SK-N-SH treated with all-trans-retinoic acid at 6 μM for 48 hours (cell line): ENCODE measurements around the gene CNNM1.

Experiments used
- ARNTL ChIP-seq: fragments of 450-650 bp; formaldehyde crosslinking; IDR thresholded peaks from 2 replicates; pipeline ENCODE4 v1.5.0; 2020; ENCODE audit warnings: low read depth, mild to moderate bottlenecking, moderate library complexity, borderline replicate concordance
- BACH2 ChIP-seq: fragments of 250-450 bp; sonication (Bioruptor Pico); IDR thresholded peaks from 2 replicates; pipeline ENCODE4 v1.9.0; 2021; ENCODE audit warnings: mild to moderate bottlenecking, borderline replicate concordance
- CREB5 ChIP-seq: fragments of 250-450 bp; sonication (Bioruptor Pico); IDR thresholded peaks from 2 replicates; pipeline ENCODE4 v1.5.1; 2020; ENCODE audit warnings: low read depth, mild to moderate bottlenecking, moderate library complexity
- GLIS3 ChIP-seq: fragments of 250-450 bp; sonication (Bioruptor Pico); IDR thresholded peaks from 2 replicates; pipeline ENCODE4 v1.5.0; 2020; ENCODE audit warnings: mild to moderate bottlenecking, moderate library complexity
- RARB ChIP-seq: fragments of 250-450 bp; sonication (Bioruptor Pico); IDR thresholded peaks from 2 replicates; pipeline ENCODE4 v1.8.0; 2021; ENCODE audit warnings: mild to moderate bottlenecking, moderate library complexity
- SNAI2 ChIP-seq: fragments of 250-450 bp; sonication (Bioruptor Pico); IDR thresholded peaks from 2 replicates; pipeline ENCODE4 v1.5.0; 2020; ENCODE audit warnings: mild to moderate bottlenecking, moderate library complexity
- TCF4 ChIP-seq: fragments of 250-450 bp; sonication (Bioruptor Pico); IDR thresholded peaks from 2 replicates; pipeline ENCODE4 v1.8.0; 2021; ENCODE audit warnings: mild to moderate bottlenecking, moderate library complexity, borderline replicate concordance
- TSHZ2 ChIP-seq: fragments of 250-450 bp; sonication (Bioruptor Pico); IDR thresholded peaks from 2 replicates; pipeline ENCODE4 v1.5.0; 2020; ENCODE audit warnings: mild to moderate bottlenecking, moderate library complexity
- ZC3H10 ChIP-seq: fragments of 250-450 bp; sonication (Bioruptor Pico); IDR thresholded peaks from 2 replicates; pipeline ENCODE4 v1.5.1; 2021; ENCODE audit warnings: mild to moderate bottlenecking, moderate library complexity
- ZFP30 ChIP-seq: fragments of 450-650 bp; formaldehyde crosslinking; IDR thresholded peaks from 2 replicates; pipeline ENCODE4 v1.5.0; 2022; ENCODE audit warnings: mild to moderate bottlenecking, moderate library complexity
- TF ChIP-seq, protein P1 (sequence below): fragments of 250-450 bp; sonication (Bioruptor Pico); IDR thresholded peaks from 2 replicates; pipeline ENCODE4 v1.5.1; 2021; ENCODE audit warnings: mild to moderate bottlenecking, moderate library complexity
- TF ChIP-seq, protein P2 (sequence below): fragments of 250-450 bp; sonication (Bioruptor Pico); IDR thresholded peaks from 2 replicates; pipeline ENCODE4 v1.8.0; 2020; ENCODE audit warnings: mild to moderate bottlenecking, moderate library complexity, borderline replicate concordance

DNA sequence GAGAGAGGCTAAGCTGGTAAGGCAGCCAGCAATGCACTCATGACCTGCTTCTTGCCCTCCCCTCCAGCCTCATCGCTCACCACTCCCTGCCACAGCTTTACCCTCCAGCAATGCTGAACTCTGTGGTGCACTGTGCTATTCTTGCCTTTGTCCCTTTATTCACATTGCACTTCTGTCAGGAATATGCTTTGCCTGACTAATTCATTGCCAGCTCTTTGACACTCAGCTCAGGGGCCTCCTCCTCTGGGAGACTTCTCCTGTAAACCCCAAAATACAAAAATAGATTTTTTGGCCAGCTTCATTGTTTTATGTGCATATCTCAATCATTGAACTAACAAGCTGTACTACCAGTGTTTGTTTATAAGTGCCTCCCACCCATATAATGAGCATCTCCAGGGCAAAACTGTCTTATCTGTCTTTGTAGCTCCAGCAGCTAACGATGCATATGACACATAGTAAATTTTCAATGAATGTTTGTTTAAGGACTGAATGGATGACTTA lies 8.2 kb downstream of the CNNM1 start:
- TF ChIP-seq CREB5 (no peak), BACH2 (CRISPR knock-in tag) (no peak), TCF4 (no peak), GLIS3 (CRISPR knock-in tag) (no peak), ZC3H10 (CRISPR knock-in tag) (no peak), RARB (CRISPR knock-in tag) (no peak), ARNTL (CRISPR knock-in tag) (no peak), ZFP30 (CRISPR knock-in tag) (no peak), SNAI2 (CRISPR knock-in tag) (no peak), TSHZ2 (CRISPR knock-in tag) (no peak)
- TF ChIP-seq, protein P1, sequence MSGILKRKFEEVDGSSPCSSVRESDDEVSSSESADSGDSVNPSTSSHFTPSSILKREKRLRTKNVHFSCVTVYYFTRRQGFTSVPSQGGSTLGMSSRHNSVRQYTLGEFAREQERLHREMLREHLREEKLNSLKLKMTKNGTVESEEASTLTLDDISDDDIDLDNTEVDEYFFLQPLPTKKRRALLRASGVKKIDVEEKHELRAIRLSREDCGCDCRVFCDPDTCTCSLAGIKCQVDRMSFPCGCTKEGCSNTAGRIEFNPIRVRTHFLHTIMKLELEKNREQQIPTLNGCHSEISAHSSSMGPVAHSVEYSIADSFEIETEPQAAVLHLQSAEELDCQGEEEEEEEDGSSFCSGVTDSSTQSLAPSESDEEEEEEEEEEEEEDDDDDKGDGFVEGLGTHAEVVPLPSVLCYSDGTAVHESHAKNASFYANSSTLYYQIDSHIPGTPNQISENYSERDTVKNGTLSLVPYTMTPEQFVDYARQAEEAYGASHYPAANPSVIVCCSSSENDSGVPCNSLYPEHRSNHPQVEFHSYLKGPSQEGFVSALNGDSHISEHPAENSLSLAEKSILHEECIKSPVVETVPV (CRISPR knock-in tag), result no peak
- TF ChIP-seq, protein P2, sequence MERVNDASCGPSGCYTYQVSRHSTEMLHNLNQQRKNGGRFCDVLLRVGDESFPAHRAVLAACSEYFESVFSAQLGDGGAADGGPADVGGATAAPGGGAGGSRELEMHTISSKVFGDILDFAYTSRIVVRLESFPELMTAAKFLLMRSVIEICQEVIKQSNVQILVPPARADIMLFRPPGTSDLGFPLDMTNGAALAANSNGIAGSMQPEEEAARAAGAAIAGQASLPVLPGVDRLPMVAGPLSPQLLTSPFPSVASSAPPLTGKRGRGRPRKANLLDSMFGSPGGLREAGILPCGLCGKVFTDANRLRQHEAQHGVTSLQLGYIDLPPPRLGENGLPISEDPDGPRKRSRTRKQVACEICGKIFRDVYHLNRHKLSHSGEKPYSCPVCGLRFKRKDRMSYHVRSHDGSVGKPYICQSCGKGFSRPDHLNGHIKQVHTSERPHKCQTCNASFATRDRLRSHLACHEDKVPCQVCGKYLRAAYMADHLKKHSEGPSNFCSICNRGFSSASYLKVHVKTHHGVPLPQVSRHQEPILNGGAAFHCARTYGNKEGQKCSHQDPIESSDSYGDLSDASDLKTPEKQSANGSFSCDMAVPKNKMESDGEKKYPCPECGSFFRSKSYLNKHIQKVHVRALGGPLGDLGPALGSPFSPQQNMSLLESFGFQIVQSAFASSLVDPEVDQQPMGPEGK, result no peak
